DND-41 (cell line): ENCODE measurements around the gene SNAPIN.

Experiments used
- ATAC-seq: fragments of 200-7000 bp; cut with Tn5 transposase; 3 replicates; pipeline ENCODE4 v1.9.1; 2021; ENCODE audit warnings: low read depth; ENCODE audit not compliant: insufficient read depth
- DNase-seq: peaks from one replicate; pipeline ENCODE4 v3.0.0-alpha.2; 2020
- H2AFZ ChIP-seq: 2 replicates; pipeline ENCODE4 v1.6.0; 2012; ENCODE audit warnings: low read depth, low read length
- H3K27ac ChIP-seq: 2 replicates; pipeline ENCODE4 v1.5.1; 2012; ENCODE audit warnings: low read length, inconsistent platforms
- H3K27me3 ChIP-seq: fragments of 200-600 bp; sonication (generic); 2 replicates; pipeline ENCODE4 v1.6.0; 2012; ENCODE audit warnings: low read length, mild to moderate bottlenecking, inconsistent platforms; ENCODE audit not compliant: insufficient read depth, poor library complexity
- H3K36me3 ChIP-seq: 2 replicates; pipeline ENCODE4 v1.5.1; 2012; ENCODE audit warnings: low read length, inconsistent platforms; ENCODE audit not compliant: insufficient read depth
- H3K4me1 ChIP-seq: 2 replicates; pipeline ENCODE4 v1.5.1; 2012; ENCODE audit warnings: mild to moderate bottlenecking, low read length; ENCODE audit not compliant: insufficient read depth
- H3K4me2 ChIP-seq: 2 replicates; pipeline ENCODE4 v1.6.0; 2012; ENCODE audit warnings: mild to moderate bottlenecking, moderate library complexity, low read length, inconsistent platforms; ENCODE audit not compliant: insufficient read depth
- H3K4me3 ChIP-seq, 2 experiments: fragments of 200-600 bp in 1 of 2; shearing (Covaris generic) in 1 of 2; 2 replicates each; pipeline ENCODE4 v1.5.1; 2012 to 2016; ENCODE audit warnings: inconsistent platforms in 2 of 2, low read length in 2 of 2, mild to moderate bottlenecking in 2 of 2, low read depth in 1 of 2, moderate library complexity in 1 of 2
- H3K79me2 ChIP-seq: 2 replicates; pipeline ENCODE4 v1.6.0; 2012; ENCODE audit warnings: low read length, inconsistent platforms; ENCODE audit not compliant: insufficient read depth
- H3K9ac ChIP-seq: 2 replicates; pipeline ENCODE4 v1.6.0; 2012; ENCODE audit warnings: low read depth, mild to moderate bottlenecking, inconsistent platforms, low read length, moderate library complexity
- H3K9me3 ChIP-seq: 2 replicates; pipeline ENCODE4 v1.5.1; 2012; ENCODE audit warnings: low read length, moderate library complexity, mild to moderate bottlenecking, inconsistent platforms; ENCODE audit not compliant: insufficient read depth, severe bottlenecking
- H4K20me1 ChIP-seq: 2 replicates; pipeline ENCODE4 v1.6.0; 2012; ENCODE audit warnings: low read length; ENCODE audit not compliant: insufficient read depth
- CTCF ChIP-seq: IDR thresholded peaks from 2 replicates; pipeline ENCODE4 v1.5.1; 2012; ENCODE audit warnings: borderline replicate concordance, low read length, moderate library complexity, mild to moderate bottlenecking; ENCODE audit not compliant: poor library complexity, severe bottlenecking; ENCODE audit errors: extremely low read depth
- EZH2 ChIP-seq: IDR thresholded peaks from 3 replicates; pipeline ENCODE4 v1.6.1; 2012; ENCODE audit warnings: borderline replicate concordance, low read depth, mild to moderate bottlenecking, moderate library complexity, low read length, inconsistent platforms; ENCODE audit not compliant: severe bottlenecking

The SNAPIN gene

GRCh38 chr1:153651771-153652170 is 6.7 kb upstream of the SNAPIN start:
- Histone ChIP-seq H3K4me3 (no peak overlapping the region), H3K9ac (no peak overlapping the region), H3K9me3 (no peaks in the 10 kb centered on the region), H3K27me3 (no peaks in the 10 kb centered on the region), H3K4me1 (no peaks in the 10 kb centered on the region), H3K79me2 (no peaks in the 10 kb centered on the region), H4K20me1 (0 out of 2 replicates have a peak, but pooled peaks cover 3% of the 10 kb centered on the region), H3K27ac (no peak overlapping the region), H2AFZ (no peak overlapping the region), H3K4me2 (no peak overlapping the region), H3K36me3 (peaks cover 8% of the 10 kb centered on the region; the same call in 1 of the 2 replicates)
- no peak for ATAC-seq
- DNase-seq = no peak
- no peak for TF ChIP-seq CTCF
- TF ChIP-seq EZH2 = no peak

- H3K27ac ChIP-seq = no peak overlapping the region
- H3K4me2 ChIP-seq = no peak overlapping the region
- H3K9ac ChIP-seq = no peak overlapping the region
- no peaks in the 10 kb centered on the region for H3K79me2 ChIP-seq
- no peak for DNase-seq
- no peaks in the 10 kb centered on the region for H3K36me3 ChIP-seq
- no peak overlapping the region for H2AFZ ChIP-seq
- H3K4me1 ChIP-seq = peaks cover 3% of the 10 kb centered on the region
- no peak overlapping the region for H3K4me3 ChIP-seq
- H4K20me1 ChIP-seq = no peaks in the 10 kb centered on the region
- no peaks in the 10 kb centered on the region for H3K9me3 ChIP-seq
- no peak for TF ChIP-seq EZH2
- TF ChIP-seq CTCF = no peak
- ATAC-seq = no peak
- H3K27me3 ChIP-seq = no peaks in the 10 kb centered on the region
Measured at GRCh38 chr1:153652805-153653500, 5.5 kb upstream of the SNAPIN start.

GRCh38 chr1:153655333-153655732 is 3.2 kb upstream of the SNAPIN start:
- H3K36me3 ChIP-seq = peaks cover 4% of the 10 kb centered on the region; the same call in 1 of the 2 replicates
- H3K4me3 ChIP-seq = no peak overlapping the region
- H3K4me1 ChIP-seq = peaks cover 24% of the 10 kb centered on the region
- DNase-seq (no peak), ATAC-seq (no peak)
- no peaks in the 10 kb centered on the region for H3K9me3 ChIP-seq
- no peaks in the 10 kb centered on the region for H3K27me3 ChIP-seq
- no peak overlapping the region for H3K9ac ChIP-seq
- H3K79me2 ChIP-seq = peaks cover 17% of the 10 kb centered on the region
- no peak overlapping the region for H3K27ac ChIP-seq
- H2AFZ ChIP-seq = no peak overlapping the region
- no peaks in the 10 kb centered on the region for H4K20me1 ChIP-seq
- H3K4me2 ChIP-seq = no peak overlapping the region
- TF ChIP-seq CTCF (no peak), EZH2 (no peak)
